Naive thymus-derived CD8-positive, alpha-beta T cell (primary cell): ENCODE data around the gene MRTO4. TPM values are rescaled to one million over a fixed set of nuclear protein-coding genes. Genes with fewer than 3 reads are reported as not detected.
"Not testable (repeated sequence)": the region's sequence is repeated elsewhere in the genome, so short reads cannot be mapped to it uniquely, and the experiment has no call there.

Experiments used
- ATAC-seq, 2 donors: fragments of 150-1000 bp; cut with Tn5 transposase in 1 of 2; sonication (Bioruptor Pico), chemical (Tn5 transposase) in 1 of 2; 1 replicate in 1 of 2; 2 replicates in 1 of 2; pipeline ENCODE4 v1.10.0; 2021; ENCODE audit warnings: mild to moderate bottlenecking in 2 of 2, moderate library complexity in 2 of 2
- POLR2A ChIA-PET: fragments of 350-600 bp; sonication (Branson Sonifier 250); formaldehyde crosslinking; loops from one replicate; lab custom pipeline; 2021; ENCODE audit warnings: antibody characterized with exemption; lab: Charles Lee
- DNase-seq, 10 donors: peaks; one replicate each; pipeline versions ENCODE4 v3.0.0 to v3.0.0-alpha.2; 2020 to 2022
- H3K27ac Mint-ChIP-seq, 10 donors: one replicate each; pipeline ENCODE4 v1.8.0; 2020 to 2022; ENCODE audit warnings: mild to moderate bottlenecking in 10 of 10, mixed read lengths in 10 of 10, moderate library complexity in 4 of 10, inconsistent platforms in 1 of 10
- H3K27me3 Mint-ChIP-seq, 5 donors: one replicate each; pipeline ENCODE4 v1.8.0; 2021 to 2022; ENCODE audit warnings: mixed read lengths in 5 of 5
- H3K36me3 Mint-ChIP-seq, 3 donors: one replicate each; pipeline ENCODE4 v1.8.0; 2020 to 2022; ENCODE audit warnings: mixed read lengths in 3 of 3, mild to moderate bottlenecking in 2 of 3, inconsistent platforms in 1 of 3
- H3K4me1 Mint-ChIP-seq, 4 donors: one replicate each; pipeline ENCODE4 v1.8.0; 2021 to 2022; ENCODE audit warnings: mixed read lengths in 4 of 4
- H3K4me3 Mint-ChIP-seq, 10 donors: one replicate each; pipeline ENCODE4 v1.8.0; 2020 to 2022; ENCODE audit warnings: mild to moderate bottlenecking in 10 of 10, mixed read lengths in 10 of 10, moderate library complexity in 6 of 10, inconsistent platforms in 1 of 10
- H3K9me3 Mint-ChIP-seq, 9 donors: one replicate each; pipeline ENCODE4 v1.8.0; 2020 to 2022; ENCODE audit warnings: mixed read lengths in 9 of 9, mild to moderate bottlenecking in 3 of 9, inconsistent platforms in 1 of 9, moderate library complexity in 1 of 9
- polyA plus RNA-seq, 3 donors: library from polyadenylated mRNA; unstranded; fragments of 300-500 nt; fragmentation: Illumina TruSeq; gene quantifications; one replicate each; pipeline ENCODE4 v1.2.3, GENCODE V29; 2021
- total RNA-seq, 8 experiments: library from RNA in 2 of 8; stranded (reverse) in 2 of 8; gene quantifications; one replicate each; pipeline ENCODE4 v1.2.3 and lab custom pipeline; 2021 to 2026

MRTO4 gene
- total and polyA plus RNA-seq, 5 experiments from 2014 or later = 24.7 to 38.0 (median 34.7) TPM

DNA sequence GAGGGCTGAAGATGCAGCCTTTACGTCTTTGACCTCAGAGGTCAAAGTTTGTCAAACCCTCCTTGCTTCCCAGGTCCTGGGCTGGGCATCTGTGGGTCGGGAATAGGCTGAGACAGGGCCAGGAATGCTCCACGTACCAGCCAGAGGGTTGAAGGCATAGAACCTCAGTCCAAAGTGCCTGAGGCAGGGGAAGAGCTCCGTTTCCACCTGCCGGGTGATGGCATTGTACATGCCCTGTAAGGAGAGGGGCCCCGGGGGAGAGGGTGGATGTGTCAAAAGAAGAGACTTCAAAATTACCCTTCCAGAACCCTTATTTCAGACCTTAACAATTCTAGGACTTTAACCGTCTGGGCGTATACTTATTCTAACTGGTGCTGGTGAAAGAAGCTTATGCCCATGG, 33.3 kb downstream of the MRTO4 start:
- DNase-seq (no peak), ATAC-seq (no peak)
- H3K27me3 Mint-ChIP-seq = peaks cover 2 to 19% (median 8%) of the 10 kb centered on the region in 5 donors
- peaks cover 0 to 2% (median 1%) of the 10 kb centered on the region in 3 donors for H3K36me3 Mint-ChIP-seq
- POLR2A ChIA-PET = no interaction called here
- no peak overlapping the region for H3K4me3 Mint-ChIP-seq
- peaks cover 5 to 12% (median 7%) of the 10 kb centered on the region in 4 donors for H3K4me1 Mint-ChIP-seq
- peaks cover 0 to 3% (median 0%) of the 10 kb centered on the region in 9 donors for H3K9me3 Mint-ChIP-seq
- no peak overlapping the region for H3K27ac Mint-ChIP-seq

DNA sequence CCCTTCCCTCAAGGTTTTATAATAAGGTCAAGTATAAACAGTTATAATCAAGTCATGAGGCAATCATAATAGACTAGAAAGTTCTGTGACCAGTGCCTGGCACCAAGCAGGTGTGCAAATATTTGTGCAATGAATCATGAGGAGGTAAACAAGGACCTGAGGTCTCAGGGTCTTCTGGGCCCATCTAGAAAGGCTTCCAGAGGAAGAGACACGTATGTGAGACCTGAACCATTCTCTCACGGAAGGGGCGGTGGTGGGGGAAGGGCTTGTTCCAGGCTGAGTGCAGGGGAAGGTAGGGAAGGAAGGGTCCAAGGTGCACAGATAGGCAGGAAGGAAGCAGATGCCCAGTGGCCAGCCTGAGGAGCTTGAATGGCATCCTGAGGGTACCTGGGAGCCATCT, 33.8 kb downstream of the MRTO4 start:
- H3K27ac Mint-ChIP-seq, POLR2A ChIA-PET, ATAC-seq, H3K4me3 Mint-ChIP-seq, DNase-seq, H3K9me3 Mint-ChIP-seq, H3K36me3 Mint-ChIP-seq: not testable (repeated sequence)
- Mint-ChIP-seq H3K27me3 (peaks cover 2 to 22% (median 9%) of the 10 kb centered on the region in 5 donors), H3K4me1 (peaks cover 5 to 12% (median 7%) of the 10 kb centered on the region in 4 donors)

DNA sequence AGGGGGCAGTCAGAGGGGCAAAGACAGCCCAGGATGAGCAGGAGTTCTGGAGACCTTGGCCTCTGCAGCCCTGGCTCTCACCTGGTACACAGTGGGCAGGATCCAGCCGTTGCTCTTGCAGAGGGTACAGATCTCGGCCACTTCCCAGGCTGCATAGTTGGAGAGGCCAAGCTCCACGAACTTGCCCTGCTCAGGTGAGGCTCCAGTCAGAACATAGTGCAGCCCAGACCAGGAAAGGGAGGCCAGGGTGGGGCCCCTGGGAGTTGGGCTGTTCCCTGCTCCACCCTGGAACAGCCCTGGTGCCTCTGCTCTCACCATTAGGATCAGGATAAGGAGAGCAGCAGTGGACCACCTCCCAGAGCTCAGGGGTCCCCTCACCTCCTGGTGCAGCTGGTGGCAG, 34.2 kb downstream of the MRTO4 start:
- H3K9me3 Mint-ChIP-seq, H3K27ac Mint-ChIP-seq, ATAC-seq, POLR2A ChIA-PET, DNase-seq, H3K36me3 Mint-ChIP-seq, H3K4me3 Mint-ChIP-seq: not testable (repeated sequence)
- Mint-ChIP-seq H3K27me3 (peaks cover 2 to 22% (median 9%) of the 10 kb centered on the region in 5 donors), H3K4me1 (peaks cover 5 to 12% (median 7%) of the 10 kb centered on the region in 4 donors)

DNA sequence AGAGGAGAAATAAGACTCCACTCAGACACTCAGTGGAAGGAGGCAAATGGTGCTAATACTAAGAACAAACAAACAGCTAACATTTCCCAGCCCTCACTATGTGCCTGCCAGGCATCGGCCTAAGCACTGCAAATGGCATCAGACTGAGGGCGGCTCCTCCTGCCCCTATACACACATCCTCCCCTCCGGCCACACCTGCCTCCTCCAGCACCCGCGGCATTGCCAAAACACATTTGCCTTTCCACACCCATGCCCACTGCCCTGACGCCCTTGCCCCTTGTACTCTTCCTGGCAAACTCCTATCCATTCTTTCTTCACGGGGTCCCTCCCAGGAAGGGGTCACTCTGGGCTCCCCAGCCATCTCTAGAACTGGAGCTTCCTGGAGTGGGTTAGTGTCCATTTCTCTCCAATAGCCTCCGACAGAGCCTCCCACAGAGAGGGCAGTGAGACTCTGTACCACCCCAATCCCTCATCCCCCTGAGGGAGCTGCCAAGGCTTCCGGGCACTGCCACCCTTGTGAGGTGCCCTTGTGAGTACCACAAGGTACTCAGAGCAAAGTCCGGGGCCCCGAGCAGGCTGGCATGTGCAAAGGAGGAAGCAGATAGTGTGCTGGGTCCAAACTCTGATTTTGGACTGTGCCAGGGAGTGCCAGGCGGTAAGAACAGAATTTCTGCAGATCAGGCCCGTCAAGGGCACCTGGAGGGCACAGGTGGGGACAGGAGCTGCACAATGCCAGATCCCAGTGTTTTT, 36.0 kb downstream of the MRTO4 start:
- Mint-ChIP-seq H3K36me3 (peaks cover 2 to 7% (median 6%) of the 10 kb centered on the region in 3 donors), H3K4me1 (peaks cover 5 to 12% (median 7%) of the 10 kb centered on the region in 4 donors), H3K9me3 (peaks cover 0 to 10% (median 5%) of the 10 kb centered on the region in 9 donors), H3K27me3 (peaks cover 2 to 22% (median 9%) of the 10 kb centered on the region in 5 donors), H3K27ac (peak overlapping the region in 3 of 10 donors; percentile 38 to 80 (median 40)), H3K4me3 (peak overlapping the region; percentile 64 to 88 (median 72))
- DNase-seq (no peak), ATAC-seq (no peak)
- POLR2A ChIA-PET = interaction anchor here (0.7 kb wide), 3 partner anchors 27 to 127 kb away, joined by 3 to 4 read pairs (median 4); no protein-coding TSS in a partner anchor

GRCh38 chr1:19288324-19289241, 37.0 kb downstream of the MRTO4 start, which contains the start of gene AKR7A3:
TSS of gene AKR7A3 (minus strand) at chr1:19288770. CDS start at chr1:19288709, 61 bp downstream.
- peak within 1 kb of the TSS; percentile 64 to 88 (median 72) for H3K4me3 Mint-ChIP-seq
- H3K27me3 Mint-ChIP-seq = peaks cover 2 to 22% (median 9%) of the 10 kb centered on the region in 5 donors
- DNase-seq = peak; percentile 29 to 75 (median 48)
- ATAC-seq = peak; percentile 93 to 99
- peaks cover 0 to 19% (median 6%) of the 10 kb centered on the region in 9 donors for H3K9me3 Mint-ChIP-seq
- H3K4me1 Mint-ChIP-seq = peaks cover 5 to 12% (median 7%) of the 10 kb centered on the region in 4 donors
- POLR2A ChIA-PET = interaction anchor here (1.4 kb wide), 1 partner anchor 38 kb away, joined by 3 read pairs; the partner anchor contains the start of gene EMC1
- H3K36me3 Mint-ChIP-seq = peaks cover 2 to 16% (median 10%) of the 10 kb centered on the region in 3 donors
- H3K27ac Mint-ChIP-seq = peak within 1 kb of the TSS in 4 of 10 donors; percentile 11 to 80 (median 28)

DNA sequence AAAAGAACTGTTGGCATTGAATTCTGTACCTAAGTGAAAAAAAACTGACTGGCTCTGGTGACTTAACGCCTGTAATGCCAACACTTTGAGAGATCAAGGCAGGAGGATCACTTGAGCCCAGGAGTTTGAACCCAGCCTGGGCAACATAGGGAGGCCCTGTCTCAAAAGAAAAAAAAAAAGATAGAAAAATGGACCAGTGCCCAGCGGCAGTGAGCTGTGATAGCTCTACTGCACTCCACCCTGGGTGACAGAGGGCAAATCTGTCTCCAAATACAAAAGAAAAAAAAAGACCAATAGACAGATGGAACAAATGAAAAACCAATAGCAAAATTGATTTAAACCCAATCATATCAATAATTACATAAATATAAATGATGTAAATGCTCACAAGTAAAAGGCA, 37.6 kb downstream of the MRTO4 start:
- H3K27me3 Mint-ChIP-seq = peaks cover 2 to 22% (median 9%) of the 10 kb centered on the region in 5 donors
- H3K27ac Mint-ChIP-seq = peak overlapping the region in 1 of 10 donors; percentile 17
- no peak for ATAC-seq
- H3K9me3 Mint-ChIP-seq = peaks cover 0 to 25% (median 9%) of the 10 kb centered on the region in 9 donors
- POLR2A ChIA-PET = interaction anchor here (1.4 kb wide), 1 partner anchor 38 kb away, joined by 3 read pairs; the partner anchor contains the start of gene EMC1
- H3K4me1 Mint-ChIP-seq = peaks cover 5 to 12% (median 7%) of the 10 kb centered on the region in 4 donors
- peak overlapping the region; percentile 55 to 69 (median 66) for H3K4me3 Mint-ChIP-seq
- H3K36me3 Mint-ChIP-seq = peaks cover 4 to 22% (median 9%) of the 10 kb centered on the region in 3 donors
- no peak for DNase-seq

DNA sequence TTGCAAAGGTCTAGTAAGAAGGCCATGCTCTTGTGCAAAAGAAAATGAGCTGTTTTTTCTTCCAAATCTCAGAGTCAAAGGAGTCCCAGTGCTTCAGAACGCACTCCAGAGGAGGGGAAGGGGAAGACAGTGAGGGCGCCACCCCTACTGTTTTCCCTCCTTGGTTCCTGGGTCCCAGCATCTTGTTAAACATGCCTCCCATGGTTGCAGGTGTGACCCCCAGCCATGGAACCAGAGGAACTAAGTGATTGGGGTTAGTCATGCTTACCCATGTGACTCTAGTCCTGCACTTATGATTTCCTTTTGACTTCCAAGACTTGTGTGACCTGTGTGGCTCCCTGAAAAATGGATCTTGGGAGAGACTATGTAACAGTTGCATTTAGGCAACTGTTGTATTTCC, 43.0 kb downstream of the MRTO4 start:
- no peaks in the 10 kb centered on the region for H3K4me1 Mint-ChIP-seq
- no peak overlapping the region for H3K27ac Mint-ChIP-seq
- H3K9me3 Mint-ChIP-seq = peaks cover 6 to 46% (median 29%) of the 10 kb centered on the region in 9 donors
- ATAC-seq (no peak), DNase-seq (no peak)
- peaks cover under 1 to 5% (median 2%) of the 10 kb centered on the region in 5 donors for H3K27me3 Mint-ChIP-seq
- POLR2A ChIA-PET = no interaction called here
- peaks cover 9 to 39% (median 23%) of the 10 kb centered on the region in 3 donors for H3K36me3 Mint-ChIP-seq
- no peak overlapping the region for H3K4me3 Mint-ChIP-seq

- ATAC-seq (no peak), DNase-seq (no peak)
- H3K36me3 Mint-ChIP-seq = peaks cover 7 to 38% (median 28%) of the 10 kb centered on the region in 3 donors
- H3K27ac Mint-ChIP-seq = no peak overlapping the region
- POLR2A ChIA-PET = no interaction called here
- H3K27me3 Mint-ChIP-seq = no peaks in the 10 kb centered on the region
- peaks cover 0 to 12% (median 6%) of the 10 kb centered on the region in 9 donors for H3K9me3 Mint-ChIP-seq
- no peaks in the 10 kb centered on the region for H3K4me1 Mint-ChIP-seq
- H3K4me3 Mint-ChIP-seq = no peak overlapping the region
Observed at GRCh38 chr1:19300211-19300610, 48.6 kb downstream of the MRTO4 start.

DNA sequence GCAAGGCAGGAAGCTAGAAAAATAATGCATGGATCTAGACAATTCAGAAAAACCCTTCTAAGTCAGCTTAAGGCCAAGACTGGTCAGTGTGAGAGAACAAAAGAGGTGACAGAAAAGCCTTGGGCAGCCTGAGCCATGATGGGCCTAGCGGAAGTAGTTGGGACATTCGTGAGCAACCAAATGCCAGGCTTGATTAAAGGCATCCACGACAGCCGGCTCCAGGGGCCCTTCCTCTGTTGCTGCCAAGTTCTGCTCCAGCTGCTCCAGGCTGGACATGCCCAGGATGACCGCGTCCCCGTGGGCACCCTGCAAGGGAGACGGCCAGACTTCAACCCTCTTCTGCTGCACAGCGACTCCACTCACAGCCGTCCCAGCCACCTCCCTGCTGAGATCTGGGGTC, 52.5 kb downstream of the MRTO4 start:
- DNase-seq, H3K27ac Mint-ChIP-seq, ATAC-seq, POLR2A ChIA-PET, H3K4me3 Mint-ChIP-seq, H3K4me1 Mint-ChIP-seq, H3K27me3 Mint-ChIP-seq, H3K9me3 Mint-ChIP-seq: not testable (repeated sequence)
- peaks cover 0 to 56% (median 29%) of the 10 kb centered on the region in 3 donors for H3K36me3 Mint-ChIP-seq

GRCh38 chr1:19305880-19306279, 54.3 kb downstream of the MRTO4 start:
- POLR2A ChIA-PET = interaction anchor here (0.6 kb wide), 1 partner anchor 85 kb away, joined by 3 read pairs; no protein-coding TSS in a partner anchor
- Mint-ChIP-seq H3K36me3 (peaks cover 0 to 56% (median 29%) of the 10 kb centered on the region in 3 donors), H3K27me3 (no peaks in the 10 kb centered on the region), H3K9me3 (no peaks in the 10 kb centered on the region), H3K4me1 (peaks cover 7 to 22% (median 12%) of the 10 kb centered on the region in 4 donors), H3K27ac (no peak overlapping the region), H3K4me3 (no peak overlapping the region)
- DNase-seq (no peak), ATAC-seq (no peak)

- no peaks in the 10 kb centered on the region for H3K27me3 Mint-ChIP-seq
- POLR2A ChIA-PET = interaction anchor here (0.6 kb wide), 1 partner anchor 601 kb away, joined by 5 read pairs; no protein-coding TSS in a partner anchor
- H3K36me3 Mint-ChIP-seq = peaks cover 0 to 55% (median 29%) of the 10 kb centered on the region in 3 donors
- H3K27ac Mint-ChIP-seq = no peak overlapping the region
- no peak overlapping the region for H3K4me3 Mint-ChIP-seq
- no peaks in the 10 kb centered on the region for H3K9me3 Mint-ChIP-seq
- DNase-seq (no peak), ATAC-seq (no peak)
- H3K4me1 Mint-ChIP-seq = peaks cover 12 to 29% (median 17%) of the 10 kb centered on the region in 4 donors
Observed at GRCh38 chr1:19306941-19307340, 55.3 kb downstream of the MRTO4 start.
